ENCODE data around the gene STT3B. TPM values are rescaled to one million over a fixed set of nuclear protein-coding genes. Genes with fewer than 3 reads are reported as not detected.

STT3B gene
- total RNA-seq, 2 experiments from 2014 or later, result 93.5 to 122 TPM

GRCh38 chr3:31530039-31530959, 2.4 kb upstream of the STT3B start:
- peak overlapping the region; percentile 94 for H3K4me3 ChIP-seq (ENCODE audit: low read depth, low read length, poor library complexity, severe bottlenecking)
- intact Hi-C loops (cut with micrococcal nuclease; ENCODE audit: unreplicated experiment), result loop anchor here (5.0 to 10.0 kb wide), 7 partner anchors 322 to 923 kb away; partner anchors contain the start of genes OSBPL10, TGFBR2 and ZNF860
- H2AFZ ChIP-seq (ENCODE audit: low read length), result peak overlapping the region; percentile 59; the same call in 1 of the 2 replicates
- H3K4me2 ChIP-seq (ENCODE audit: low read length), result peak overlapping the region; percentile 76
- peaks cover 5% of the 10 kb centered on the region for H3K4me1 ChIP-seq (ENCODE audit: insufficient read depth, low read length, poor library complexity, severe bottlenecking)
- TF ChIP-seq CTCF (conservative IDR thresholded peaks at IDR 0.05; ENCODE audit: low read length) (no peak), EZH2phosphoT487 (IDR thresholded peaks at IDR 0.05; ENCODE audit: borderline replicate concordance, low read depth, low read length) (no peak)
- H3K27ac ChIP-seq (ENCODE audit: low read depth, low read length, poor library complexity, severe bottlenecking), result peak overlapping the region; percentile 92
- BruUV-seq (replicated peaks), result no TSS peak
- no peaks in the 10 kb centered on the region for H3K9me3 ChIP-seq (ENCODE audit: low read length)
- H3K79me2 ChIP-seq (ENCODE audit: insufficient read depth, low read depth, low read length), result peaks cover 36% of the 10 kb centered on the region
- no peaks in the 10 kb centered on the region for H3K9me2 ChIP-seq (ENCODE audit: insufficient read depth, low read length)
- H4K20me1 ChIP-seq (ENCODE audit: insufficient read depth, low read length), result peaks cover 15% of the 10 kb centered on the region
- peaks cover 11% of the 10 kb centered on the region; the same call in 1 of the 2 replicates for H3K36me3 ChIP-seq (ENCODE audit: insufficient read depth, low read length)
- CTCF ChIA-PET (ENCODE audit: unreplicated experiment), result no interaction called here
- POLR2A ChIA-PET, result interaction anchor here (1.2 to 5.6 kb wide), 6 partner anchors 8 to 452 kb away, joined by 4 to 54 read pairs (median 10); partner anchors contain the start of gene ZNF860
- DNase-seq (ENCODE audit: low spot score), result peak; percentile 24

- peak overlapping the region; percentile 59; the same call in 1 of the 2 replicates for H2AFZ ChIP-seq (ENCODE audit: low read length)
- H3K4me2 ChIP-seq (ENCODE audit: low read length), result peak overlapping the region; percentile 76
- peak overlapping the region; percentile 94 for H3K4me3 ChIP-seq (ENCODE audit: low read depth, low read length, poor library complexity, severe bottlenecking)
- no peak for DNase-seq (ENCODE audit: low spot score)
- H3K9me2 ChIP-seq (ENCODE audit: insufficient read depth, low read length), result no peaks in the 10 kb centered on the region
- ChIA-PET CTCF (ENCODE audit: unreplicated experiment) (interaction anchor here (1.1 kb wide), 1 partner anchor 68 kb away, joined by 4 read pairs; no protein-coding TSS in a partner anchor), POLR2A (interaction anchor here (0.5 to 5.6 kb wide), 16 partner anchors 9 to 930 kb away, joined by 3 to 54 read pairs (median 4); partner anchors contain the start of genes GPD1L and ZNF860)
- H3K79me2 ChIP-seq (ENCODE audit: insufficient read depth, low read depth, low read length), result peaks cover 43% of the 10 kb centered on the region
- peaks cover 6% of the 10 kb centered on the region for H3K4me1 ChIP-seq (ENCODE audit: insufficient read depth, low read length, poor library complexity, severe bottlenecking)
- intact Hi-C loops (cut with micrococcal nuclease; ENCODE audit: unreplicated experiment), result loop anchor here (5.0 to 10.0 kb wide), 7 partner anchors 321 to 924 kb away; partner anchors contain the start of genes OSBPL10, TGFBR2 and ZNF860
- no peaks in the 10 kb centered on the region for H3K9me3 ChIP-seq (ENCODE audit: low read length)
- BruUV-seq (replicated peaks), result no TSS peak
- no peak for TF ChIP-seq EZH2phosphoT487 (IDR thresholded peaks at IDR 0.05; ENCODE audit: borderline replicate concordance, low read depth, low read length)
- TF ChIP-seq CTCF (conservative IDR thresholded peaks at IDR 0.05; ENCODE audit: low read length), result no peak
- H3K27ac ChIP-seq (ENCODE audit: low read depth, low read length, poor library complexity, severe bottlenecking), result peak overlapping the region; percentile 92
- peaks cover 17% of the 10 kb centered on the region for H4K20me1 ChIP-seq (ENCODE audit: insufficient read depth, low read length)
- peaks cover 15% of the 10 kb centered on the region; the same call in 1 of the 2 replicates for H3K36me3 ChIP-seq (ENCODE audit: insufficient read depth, low read length)
Measured at GRCh38 chr3:31530960-31531335, 1.8 kb upstream of the STT3B start.
